A549 (cell line): Measurements from ENCODE around the gene ZCCHC24. TPM values are rescaled to one million over a fixed set of nuclear protein-coding genes. Genes with fewer than 3 reads are reported as not detected.

Experiments used
- ATAC-seq, 2 experiments: fragments of 200-7000 bp in 1 of 2; fragments of >200 bp in 1 of 2; cut with Nextera tagmentation in 1 of 2; cut with Tn5 transposase in 1 of 2; 3 replicates each; pipeline versions ENCODE4 v1.8.0 to v1.9.1; 2018 to 2020; ENCODE audit warnings: mild to moderate bottlenecking in 1 of 2, moderate library complexity in 1 of 2
- CTCF ChIA-PET: fragments of 300-600 bp; sonication (Branson Sonifier 250); formaldehyde crosslinking; extraction: SDS; loops from one replicate; lab custom pipeline; 2021; ENCODE audit warnings: antibody characterized with exemption, inconsistent platforms; lab: Yijun Ruan, JAX
- POLR2A ChIA-PET: fragments of 350-600 bp; formaldehyde crosslinking; extraction: SDS; loops from one replicate; lab custom pipeline; 2021; ENCODE audit warnings: antibody characterized with exemption, inconsistent platforms; lab: Yijun Ruan, JAX
- DNase-seq, 2 experiments: peaks; one replicate each; pipeline versions ENCODE4 v3.0.0 to v3.0.0-alpha.2; 2011 to 2016; ENCODE audit warnings: low read depth in 1 of 2, low spot score in 1 of 2
- FAIRE-seq: peaks from 2 replicates; lab custom pipeline; 2011; peaks lifted over from hg19 to GRCh38; lab: Jason Lieb, UNC
- H3K27ac ChIP-seq, 2 experiments: fragments of >200 bp; sonication (Bioruptor Twin); formaldehyde crosslinking; 3 replicates each; pipeline ENCODE4 v1.5.1; 2016 to 2017
- H3K4me1 ChIP-seq: fragments of >200 bp; sonication (Bioruptor Twin); formaldehyde crosslinking; 3 replicates; pipeline ENCODE4 v1.6.1; 2016
- H3K4me2 ChIP-seq: fragments of >200 bp; sonication (Bioruptor Twin); formaldehyde crosslinking; 3 replicates; pipeline ENCODE4 v1.6.1; 2016
- H3K4me3 ChIP-seq: fragments of >200 bp; sonication (Bioruptor Twin); formaldehyde crosslinking; 3 replicates; pipeline ENCODE4 v1.5.1; 2016
- H3K9me3 ChIP-seq: fragments of >200 bp; sonication (Bioruptor Twin); formaldehyde crosslinking; 3 replicates; pipeline ENCODE4 v1.6.1; 2016
- BHLHE40 ChIP-seq: IDR thresholded peaks from 2 replicates; pipeline ENCODE4 v1.6.1; 2012; ENCODE audit warnings: low read depth, low read length, inconsistent platforms
- CEBPB ChIP-seq, 2 experiments: fragments of >200 bp in 1 of 2; sonication (Bioruptor Twin) in 1 of 2; formaldehyde crosslinking in 1 of 2; IDR thresholded peaks; 2 replicates each; pipeline ENCODE4 v1.6.1; 2012 to 2016
- CHD4 ChIP-seq: fragments of 200-600 bp; sonication (generic); IDR thresholded peaks from 2 replicates; pipeline ENCODE4 v1.6.1; 2016; ENCODE audit warnings: antibody characterized with exemption, mild to moderate bottlenecking, borderline replicate concordance
- EHMT2 ChIP-seq: fragments of 200-600 bp; sonication (generic); IDR thresholded peaks from 2 replicates; pipeline ENCODE4 v1.6.1; 2016; ENCODE audit warnings: antibody characterized with exemption, low read depth, mild to moderate bottlenecking, moderate library complexity
- ELK1 ChIP-seq: fragments of 150-350 bp; IDR thresholded peaks from 2 replicates; pipeline ENCODE4 v1.6.1; 2014; ENCODE audit warnings: low read depth, mild to moderate bottlenecking, low read length
- EP300 ChIP-seq, 2 experiments: fragments of >200 bp; sonication (Bioruptor Twin); formaldehyde crosslinking; IDR thresholded peaks; 2 replicates in 1 of 2; 3 replicates in 1 of 2; pipeline ENCODE4 v1.6.1; 2016 to 2017
- GATA3 ChIP-seq: IDR thresholded peaks from 2 replicates; pipeline ENCODE4 v1.6.1; 2012; ENCODE audit warnings: borderline replicate concordance
- HEYL ChIP-seq: fragments of 250-450 bp; sonication (Bioruptor Pico); IDR thresholded peaks from 2 replicates; pipeline ENCODE4 v1.8.0; 2021; ENCODE audit warnings: mild to moderate bottlenecking, moderate library complexity
- HMGXB4 ChIP-seq: fragments of 250-450 bp; sonication (Bioruptor Pico); IDR thresholded peaks from 2 replicates; pipeline ENCODE4 v1.5.0; 2021; ENCODE audit warnings: mild to moderate bottlenecking, moderate library complexity, borderline replicate concordance
- JUN ChIP-seq, 2 experiments: fragments of >200 bp; sonication (Bioruptor Twin); formaldehyde crosslinking; IDR thresholded peaks; 2 replicates in 1 of 2; 3 replicates in 1 of 2; pipeline ENCODE4 v1.6.1; 2016 to 2017
- KDM5A ChIP-seq: fragments of 200-600 bp; sonication (generic); IDR thresholded peaks from 2 replicates; pipeline ENCODE4 v1.6.1; 2016; ENCODE audit warnings: antibody characterized with exemption, mild to moderate bottlenecking
- MAFK ChIP-seq: fragments of 450-650 bp; IDR thresholded peaks from 2 replicates; pipeline ENCODE4 v1.6.1; 2014; ENCODE audit not compliant: partially characterized antibody
- NFE2L2 ChIP-seq: fragments of 150-350 bp; conservative IDR thresholded peaks from 2 replicates; pipeline ENCODE4 v1.6.1; 2014; ENCODE audit warnings: low read length
- PHF8 ChIP-seq: fragments of 200-600 bp; sonication (generic); IDR thresholded peaks from 2 replicates; pipeline ENCODE4 v1.6.1; 2016; ENCODE audit warnings: low read depth, mild to moderate bottlenecking, antibody characterized with exemption, moderate library complexity, borderline replicate concordance
- POLR2A ChIP-seq: IDR thresholded peaks from 2 replicates; pipeline ENCODE4 v1.6.1; 2012; ENCODE audit warnings: mild to moderate bottlenecking, low read length
- RARB ChIP-seq: fragments of 250-450 bp; sonication (Bioruptor Pico); IDR thresholded peaks from 2 replicates; pipeline ENCODE4 v1.8.0; 2021; ENCODE audit warnings: mild to moderate bottlenecking, moderate library complexity
- SMC3 ChIP-seq: fragments of >200 bp; sonication (Bioruptor Twin); formaldehyde crosslinking; IDR thresholded peaks from 3 replicates; pipeline ENCODE4 v1.6.1; 2018; ENCODE audit warnings: inconsistent platforms
- TFCP2L1 ChIP-seq: fragments of 250-450 bp; sonication (Bioruptor Pico); IDR thresholded peaks from 2 replicates; pipeline ENCODE4 v1.5.0; 2021; ENCODE audit warnings: mild to moderate bottlenecking
- ZC3H11A ChIP-seq: fragments of 450-650 bp; IDR thresholded peaks from 2 replicates; pipeline ENCODE4 v1.6.1; 2014; ENCODE audit warnings: antibody characterized with exemption, mild to moderate bottlenecking
- ZNF302 ChIP-seq: fragments of 250-450 bp; sonication (Bioruptor Pico); IDR thresholded peaks from 2 replicates; pipeline ENCODE4 v1.9.0; 2021; ENCODE audit warnings: inconsistent platforms, mild to moderate bottlenecking, moderate library complexity
- WGBS: methylation state at CpG from one replicate; pipeline ENCODE4 v1.1.6; 2017; ENCODE audit errors: missing lambda C conversion rate; 5-methylcytosine and 5-hydroxymethylcytosine counted together
- polyA plus RNA-seq, 4 experiments: library from polyadenylated mRNA; depleted of rRNA in 3 of 4; stranded (reverse); fragments of >200 nt; fragmentation: RNase III in 1 of 4; extraction: RNeasy Plus Mini Kit Qiagen cat#74134 plus additional on column Dnase treatment in 1 of 4; gene quantifications; 2 replicates in 3 of 4; 3 replicates in 1 of 4; pipeline ENCODE4 v1.2.3, GENCODE V29; 2011 to 2017
- TF ChIP-seq, protein P1 (sequence below): IDR thresholded peaks from 2 replicates; pipeline ENCODE4 v1.6.1; 2012

The ZCCHC24 gene
- polyA plus RNA-seq, 2 of the 4 experiments (the other 2 are of a cell fraction), result 2.4 to 4.2 TPM

DNA sequence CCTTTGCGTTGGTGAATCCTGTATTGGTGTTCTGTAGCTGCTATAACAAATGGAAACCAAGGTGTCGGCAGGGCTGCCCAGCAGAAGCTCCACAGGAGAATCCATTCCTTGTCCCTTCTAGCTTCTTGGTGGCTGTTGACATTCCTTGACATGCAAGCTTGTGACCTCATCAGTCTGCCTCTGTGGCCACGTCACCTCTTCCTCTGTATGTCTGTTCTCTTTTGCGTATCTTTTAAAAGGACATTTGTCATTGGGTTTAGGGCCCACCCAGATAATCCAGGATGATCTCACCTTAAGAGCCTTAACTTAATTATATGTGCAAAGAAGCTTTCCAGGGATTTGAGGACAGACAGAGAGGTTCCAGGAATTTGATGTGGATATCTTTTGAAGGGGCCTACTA lies 15.3 kb upstream of the ZCCHC24 start:
- no peak for TF ChIP-seq NFE2L2
- TF ChIP-seq, protein P1, sequence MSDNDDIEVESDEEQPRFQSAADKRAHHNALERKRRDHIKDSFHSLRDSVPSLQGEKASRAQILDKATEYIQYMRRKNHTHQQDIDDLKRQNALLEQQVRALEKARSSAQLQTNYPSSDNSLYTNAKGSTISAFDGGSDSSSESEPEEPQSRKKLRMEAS, result no peak
- no peak for TF ChIP-seq HMGXB4 (CRISPR knock-in tag)
- no peak for TF ChIP-seq BHLHE40
- no peak for TF ChIP-seq ZC3H11A
- TF ChIP-seq PHF8, result no peak
- no peak for TF ChIP-seq KDM5A
- TF ChIP-seq MAFK, result no peak
- no peak for TF ChIP-seq RARB (CRISPR knock-in tag)
- no peak for TF ChIP-seq TFCP2L1 (CRISPR knock-in tag)
- no peak for TF ChIP-seq CHD4
- TF ChIP-seq CEBPB (IDR thresholded peaks at IDR 0.05), result no peak
- no peak for TF ChIP-seq HEYL (CRISPR knock-in tag)
- no peak for TF ChIP-seq JUN (IDR thresholded peaks at IDR 0.05)
- FAIRE-seq (no peak), DNase-seq (no peak), ATAC-seq (no peak)
- Histone ChIP-seq H3K4me3 (no peak overlapping the region), H3K27ac (no peak overlapping the region), H3K4me2 (no peak overlapping the region), H3K4me1 (no peaks in the 10 kb centered on the region), H3K9me3 (no peaks in the 10 kb centered on the region)
- 86% methylated on average over 4 of the region's 4 CpGs for WGBS
- POLR2A ChIA-PET, result no interaction called here
- CTCF ChIA-PET, result interaction anchor here (1.2 to 4.2 kb wide), 3 partner anchors 11 to 87 kb away, joined by 6 to 22 read pairs (median 9); no protein-coding TSS in a partner anchor

- 33% methylated on average over 1 of the region's 1 CpG for WGBS
- no peak for FAIRE-seq
- CTCF ChIA-PET, result interaction anchor here (1.6 to 4.2 kb wide), 2 partner anchors 9 to 85 kb away, joined by 5 to 22 read pairs; no protein-coding TSS in a partner anchor
Observed at GRCh38 chr10:79459243-79459642, 13.8 kb upstream of the ZCCHC24 start.

More at GRCh38 chr10:79459243-79459642, 13.8 kb upstream of the ZCCHC24 start:
- H3K4me1 ChIP-seq, result no peaks in the 10 kb centered on the region
- H3K4me2 ChIP-seq, result no peak overlapping the region
- H3K27ac ChIP-seq, result no peak overlapping the region
- ATAC-seq (no peak), DNase-seq (no peak)
- TF ChIP-seq HMGXB4 (CRISPR knock-in tag) (no peak), GATA3 (no peak), SMC3 (no peak), ZNF302 (CRISPR knock-in tag) (no peak), POLR2A (no peak), EHMT2 (no peak), EP300 (IDR thresholded peaks at IDR 0.05) (no peak), ELK1 (no peak)
- TF ChIP-seq, protein P1, result no peak
- no peak overlapping the region for H3K4me3 ChIP-seq
- POLR2A ChIA-PET, result no interaction called here
- H3K9me3 ChIP-seq, result no peaks in the 10 kb centered on the region
